Parathyroid adenoma (tissue), 2 donors: ENCODE measurements around the gene GRID1.

Experiments used
- H2AFZ ChIP-seq: fragments of 300-600 bp; sonication (generic); one replicate; pipeline ENCODE4 v1.7.0; 2017; ENCODE audit warnings: antibody characterized with exemption, mild to moderate bottlenecking
- H3K27ac ChIP-seq: fragments of 300-600 bp; sonication (generic); one replicate; pipeline ENCODE4 v1.7.0; 2017
- H3K27me3 ChIP-seq: fragments of 300-600 bp; sonication (generic); one replicate; pipeline ENCODE4 v1.7.0; 2017; ENCODE audit warnings: low read length; ENCODE audit not compliant: control insufficient read depth, insufficient read depth
- H3K36me3 ChIP-seq: fragments of 300-600 bp; sonication (generic); one replicate; pipeline ENCODE4 v1.7.0; 2017; ENCODE audit warnings: low read length; ENCODE audit not compliant: control insufficient read depth, insufficient read depth
- H3K4me1 ChIP-seq: fragments of 300-600 bp; sonication (generic); one replicate; pipeline ENCODE4 v1.7.0; 2017; ENCODE audit warnings: control low read depth
- H3K4me2 ChIP-seq: fragments of 300-600 bp; sonication (generic); one replicate; pipeline ENCODE4 v1.7.0; 2017; ENCODE audit warnings: low read length
- H3K4me3 ChIP-seq: fragments of 300-600 bp; sonication (generic); one replicate; pipeline ENCODE4 v1.7.0; 2017; ENCODE audit warnings: low read depth, low read length
- H3K79me2 ChIP-seq: fragments of 300-600 bp; sonication (generic); one replicate; pipeline ENCODE4 v1.7.0; 2017; ENCODE audit warnings: control low read depth
- H3K9ac ChIP-seq: fragments of 300-600 bp; sonication (generic); one replicate; pipeline ENCODE4 v1.7.0; 2017; ENCODE audit warnings: mild to moderate bottlenecking
- H3K9me3 ChIP-seq: fragments of 300-600 bp; sonication (generic); one replicate; pipeline ENCODE4 v1.7.0; 2017; ENCODE audit warnings: low read length; ENCODE audit not compliant: control insufficient read depth
- TF ChIP-seq, protein P1 (sequence below): fragments of 300-600 bp; sonication (generic); IDR thresholded peaks from one replicate; pipeline ENCODE4 v1.7.0; 2017; ENCODE audit warnings: antibody characterized with exemption, mild to moderate bottlenecking
- donor health status: primary hyperparathyroidism.

GRID1 gene

DNA sequence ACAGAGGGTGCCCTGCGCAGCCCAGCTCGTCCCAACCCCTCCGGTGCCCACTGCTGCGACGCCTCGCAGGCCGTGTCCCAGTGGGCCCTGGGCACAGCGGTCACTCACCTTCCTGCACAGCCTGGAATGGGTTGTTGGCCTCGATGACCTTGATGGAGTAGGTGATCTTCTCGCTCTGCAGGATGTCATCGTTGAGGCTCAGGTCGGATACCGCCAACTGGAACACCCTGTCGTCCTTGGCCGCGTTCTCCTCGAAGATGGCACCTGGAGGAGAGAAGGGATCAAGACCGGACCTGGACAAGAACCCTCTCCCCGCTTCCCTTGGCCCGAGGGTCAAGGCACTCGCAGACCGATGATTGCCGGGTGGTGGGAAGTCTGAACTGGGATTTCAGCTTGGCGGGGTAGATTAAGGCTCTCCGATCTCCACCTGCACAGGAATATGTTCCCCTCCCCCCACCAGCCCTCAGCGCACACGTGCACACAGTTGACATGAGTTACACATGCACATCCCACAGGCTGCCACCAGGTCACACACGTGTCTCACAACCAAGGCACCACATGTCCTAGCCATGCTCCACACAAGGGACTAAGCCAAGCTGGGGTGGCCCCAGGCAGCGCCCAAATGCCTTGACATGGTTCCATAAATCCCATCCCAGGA, 2.6 kb downstream of the GRID1 start:
- Histone ChIP-seq H3K36me3 (no peaks in the 10 kb centered on the region), H3K27ac (no peak overlapping the region), H3K9ac (no peak overlapping the region), H2AFZ (peak overlapping the region; percentile 56), H3K9me3 (no peaks in the 10 kb centered on the region), H3K79me2 (no peaks in the 10 kb centered on the region), H3K27me3 (no peaks in the 10 kb centered on the region), H3K4me2 (peak overlapping the region; percentile 83), H3K4me1 (no peaks in the 10 kb centered on the region), H3K4me3 (peak overlapping the region; percentile 13)
- TF ChIP-seq, protein P1, sequence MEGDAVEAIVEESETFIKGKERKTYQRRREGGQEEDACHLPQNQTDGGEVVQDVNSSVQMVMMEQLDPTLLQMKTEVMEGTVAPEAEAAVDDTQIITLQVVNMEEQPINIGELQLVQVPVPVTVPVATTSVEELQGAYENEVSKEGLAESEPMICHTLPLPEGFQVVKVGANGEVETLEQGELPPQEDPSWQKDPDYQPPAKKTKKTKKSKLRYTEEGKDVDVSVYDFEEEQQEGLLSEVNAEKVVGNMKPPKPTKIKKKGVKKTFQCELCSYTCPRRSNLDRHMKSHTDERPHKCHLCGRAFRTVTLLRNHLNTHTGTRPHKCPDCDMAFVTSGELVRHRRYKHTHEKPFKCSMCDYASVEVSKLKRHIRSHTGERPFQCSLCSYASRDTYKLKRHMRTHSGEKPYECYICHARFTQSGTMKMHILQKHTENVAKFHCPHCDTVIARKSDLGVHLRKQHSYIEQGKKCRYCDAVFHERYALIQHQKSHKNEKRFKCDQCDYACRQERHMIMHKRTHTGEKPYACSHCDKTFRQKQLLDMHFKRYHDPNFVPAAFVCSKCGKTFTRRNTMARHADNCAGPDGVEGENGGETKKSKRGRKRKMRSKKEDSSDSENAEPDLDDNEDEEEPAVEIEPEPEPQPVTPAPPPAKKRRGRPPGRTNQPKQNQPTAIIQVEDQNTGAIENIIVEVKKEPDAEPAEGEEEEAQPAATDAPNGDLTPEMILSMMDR, result no peak

DNA sequence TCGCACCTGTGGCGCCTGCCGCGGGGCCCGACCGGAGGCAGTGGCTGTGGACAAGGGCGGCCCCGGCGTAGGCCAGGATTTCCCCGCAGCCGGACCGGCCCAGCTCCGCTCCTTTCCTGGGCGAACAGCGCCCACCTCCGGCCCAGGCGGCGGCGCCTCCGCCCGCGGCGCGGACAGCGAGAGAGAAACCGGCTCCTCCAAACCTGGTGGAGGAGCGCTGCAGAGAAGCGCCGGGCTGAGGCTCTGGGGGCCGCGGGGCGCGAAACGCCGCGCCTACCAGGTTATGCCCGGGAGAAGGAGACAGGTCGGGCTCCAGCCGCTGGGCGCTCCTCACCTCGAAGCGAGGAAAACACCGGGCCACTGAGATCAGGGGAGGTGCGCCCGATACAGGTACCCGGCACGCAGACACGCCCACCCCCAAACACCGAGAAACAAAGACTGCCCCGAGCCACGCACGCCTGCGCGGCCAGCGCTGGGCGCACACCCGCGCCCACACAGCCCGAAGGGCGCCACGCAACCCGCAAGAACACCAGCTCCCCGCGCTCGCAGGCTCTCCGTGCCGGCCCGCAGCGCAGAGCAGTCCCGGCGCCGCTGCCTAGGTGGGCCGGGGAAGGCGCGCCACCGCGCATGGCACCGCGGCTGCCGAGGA, 3.3 kb downstream of the GRID1 start:
- Histone ChIP-seq H2AFZ (peak overlapping the region; percentile 56), H3K4me3 (peak overlapping the region; percentile 13), H3K27ac (no peak overlapping the region), H3K27me3 (no peaks in the 10 kb centered on the region), H3K9ac (no peak overlapping the region), H3K4me1 (no peaks in the 10 kb centered on the region), H3K36me3 (no peaks in the 10 kb centered on the region), H3K4me2 (peak overlapping the region; percentile 83), H3K9me3 (no peaks in the 10 kb centered on the region), H3K79me2 (no peaks in the 10 kb centered on the region)
- TF ChIP-seq, protein P1, result peak; percentile 47

GRCh38 chr10:86362586-86363183, 3.9 kb downstream of the GRID1 start:
- Histone ChIP-seq H3K36me3 (no peaks in the 10 kb centered on the region), H3K4me3 (no peak overlapping the region), H3K27me3 (no peaks in the 10 kb centered on the region), H3K27ac (no peak overlapping the region), H3K9me3 (no peaks in the 10 kb centered on the region), H3K9ac (no peak overlapping the region), H2AFZ (peak overlapping the region; percentile 56), H3K4me1 (no peaks in the 10 kb centered on the region), H3K4me2 (peak overlapping the region; percentile 83), H3K79me2 (no peaks in the 10 kb centered on the region)
- TF ChIP-seq, protein P1, result no peak

- Histone ChIP-seq H3K36me3 (no peaks in the 10 kb centered on the region), H2AFZ (no peak overlapping the region), H3K4me1 (no peaks in the 10 kb centered on the region), H3K79me2 (no peaks in the 10 kb centered on the region), H3K4me3 (no peak overlapping the region), H3K9me3 (no peaks in the 10 kb centered on the region), H3K9ac (no peak overlapping the region), H3K27ac (no peak overlapping the region), H3K27me3 (no peaks in the 10 kb centered on the region), H3K4me2 (no peak overlapping the region)
- TF ChIP-seq, protein P1, result no peak
Measured at GRCh38 chr10:86362129-86362527, 4.5 kb downstream of the GRID1 start.
